Type B pancreatic cell (in vitro differentiated cells): ENCODE data around the gene TP53I11. TPM values are rescaled to one million over a fixed set of nuclear protein-coding genes. Genes with fewer than 3 reads are reported as not detected.

Experiments used
- DNase-seq: peaks from one replicate; pipeline ENCODE4 v3.0.0; 2021; ENCODE audit warnings: mixed read lengths; ENCODE audit not compliant: unreplicated experiment; ENCODE audit errors: extremely low spot score
- H3K27ac Mint-ChIP-seq: 2 replicates; pipeline ENCODE4 v1.8.0; 2021; ENCODE audit warnings: mild to moderate bottlenecking, mixed read lengths
- H3K27me3 Mint-ChIP-seq: 2 replicates; pipeline ENCODE4 v1.8.0; 2021; ENCODE audit warnings: mixed read lengths
- H3K36me3 Mint-ChIP-seq: 2 replicates; pipeline ENCODE4 v1.8.0; 2021; ENCODE audit warnings: mixed read lengths
- H3K4me1 Mint-ChIP-seq: one replicate; pipeline ENCODE4 v1.8.0; 2021; ENCODE audit warnings: mixed read lengths; ENCODE audit not compliant: unreplicated experiment
- H3K4me3 Mint-ChIP-seq: 2 replicates; pipeline ENCODE4 v1.8.0; 2021; ENCODE audit warnings: mild to moderate bottlenecking, mixed read lengths
- H3K9me3 Mint-ChIP-seq: 2 replicates; pipeline ENCODE4 v1.8.0; 2021; ENCODE audit warnings: mixed read lengths
- CTCF ChIP-seq: fragments of 200-600 bp; sonication (generic); conservative IDR thresholded peaks from 2 replicates; pipeline ENCODE4 v1.5.0; 2021; ENCODE audit warnings: antibody characterized with exemption, mild to moderate bottlenecking
- total RNA-seq: library from RNA; stranded (reverse); gene quantifications from 2 replicates; pipeline ENCODE4 v1.2.1, GENCODE V29; 2021; ENCODE audit warnings: low replicate concordance

Gene TP53I11
- total RNA-seq, 1 donor from 2014 or later: 72.4 TPM

GRCh38 chr11:44923806-44924205 lies 26.9 kb downstream of the TP53I11 start:
- no peak for TF ChIP-seq CTCF
- no peaks in the 10 kb centered on the region for H3K9me3 Mint-ChIP-seq
- no peak for DNase-seq
- no peaks in the 10 kb centered on the region for H3K36me3 Mint-ChIP-seq
- no peaks in the 10 kb centered on the region for H3K27me3 Mint-ChIP-seq
- peaks cover 4% of the 10 kb centered on the region for H3K4me1 Mint-ChIP-seq
- no peak overlapping the region for H3K4me3 Mint-ChIP-seq
- H3K27ac Mint-ChIP-seq: no peak overlapping the region

GRCh38 chr11:44923115-44923514 lies 27.6 kb downstream of the TP53I11 start:
- Mint-ChIP-seq H3K27me3 (no peaks in the 10 kb centered on the region), H3K4me3 (no peak overlapping the region), H3K27ac (no peak overlapping the region), H3K4me1 (peaks cover 4% of the 10 kb centered on the region), H3K36me3 (no peaks in the 10 kb centered on the region), H3K9me3 (no peaks in the 10 kb centered on the region)
- TF ChIP-seq CTCF: no peak
- no peak for DNase-seq

- Mint-ChIP-seq H3K9me3 (no peaks in the 10 kb centered on the region), H3K27ac (no peak overlapping the region), H3K27me3 (no peaks in the 10 kb centered on the region), H3K4me1 (peaks cover 4% of the 10 kb centered on the region), H3K36me3 (no peaks in the 10 kb centered on the region), H3K4me3 (no peak overlapping the region)
- DNase-seq: no peak
- no peak for TF ChIP-seq CTCF
Measured at GRCh38 chr11:44920451-44920850, 30.2 kb downstream of the TP53I11 start.

GRCh38 chr11:44917741-44918140 lies 32.9 kb downstream of the TP53I11 start:
- DNase-seq: no peak
- H3K27me3 Mint-ChIP-seq: no peaks in the 10 kb centered on the region
- H3K4me1 Mint-ChIP-seq: peaks cover 4% of the 10 kb centered on the region
- no peaks in the 10 kb centered on the region for H3K36me3 Mint-ChIP-seq
- TF ChIP-seq CTCF: no peak
- H3K9me3 Mint-ChIP-seq: no peaks in the 10 kb centered on the region
- H3K27ac Mint-ChIP-seq: no peak overlapping the region
- H3K4me3 Mint-ChIP-seq: no peak overlapping the region

GRCh38 chr11:44916801-44917385 lies 33.8 kb downstream of the TP53I11 start:
- Mint-ChIP-seq H3K36me3 (no peaks in the 10 kb centered on the region), H3K27ac (no peak overlapping the region), H3K4me1 (peaks cover 4% of the 10 kb centered on the region), H3K4me3 (no peak overlapping the region), H3K27me3 (no peaks in the 10 kb centered on the region), H3K9me3 (no peaks in the 10 kb centered on the region)
- DNase-seq: no peak
- TF ChIP-seq CTCF: no peak

- no peak for TF ChIP-seq CTCF
- no peak for DNase-seq
- no peaks in the 10 kb centered on the region for H3K9me3 Mint-ChIP-seq
Measured at GRCh38 chr11:44916331-44916730, 34.4 kb downstream of the TP53I11 start.

More at GRCh38 chr11:44916331-44916730, 34.4 kb downstream of the TP53I11 start:
- Mint-ChIP-seq H3K27ac (no peak overlapping the region), H3K4me1 (peaks cover 6% of the 10 kb centered on the region), H3K4me3 (no peak overlapping the region), H3K36me3 (no peaks in the 10 kb centered on the region), H3K27me3 (no peaks in the 10 kb centered on the region)
